ENCODE results near the gene LIN9. TPM values are rescaled to one million over a fixed set of nuclear protein-coding genes. Genes with fewer than 3 reads are reported as not detected.

The LIN9 gene
- 4.6 TPM for total RNA-seq (ENCODE audit: unreplicated experiment)
- long read RNA-seq, partial matches to known transcripts, result 0 of 1 reads
- long read RNA-seq, other reads (novel, unspliced or antisense), result 1 of 1 reads

- peak within 1 kb of the TSS; percentile 94 for H3K4me3 Mint-ChIP-seq (ENCODE audit: unreplicated experiment)
- peak within 1 kb of the TSS; percentile 76 for H3K27ac Mint-ChIP-seq (ENCODE audit: unreplicated experiment)
- H3K36me3 Mint-ChIP-seq (ENCODE audit: low read depth, unreplicated experiment), result no peaks in the 10 kb centered on the region
- DNase-seq (ENCODE audit: low spot score), result peak; percentile 95
- H3K4me1 Mint-ChIP-seq (ENCODE audit: unreplicated experiment), result peaks cover 7% of the 10 kb centered on the region
- H3K9me3 Mint-ChIP-seq (ENCODE audit: unreplicated experiment), result no peaks in the 10 kb centered on the region
- no peaks in the 10 kb centered on the region for H3K27me3 Mint-ChIP-seq (ENCODE audit: unreplicated experiment)
- TF ChIP-seq CTCF (IDR thresholded peaks at IDR 0.05; ENCODE audit: unreplicated experiment), result no peak
These were observed at the start of gene LIN9 for GRCh38 chr1:226308723-226309397. Gene LIN9 (minus strand): TSS chr1:226309164. CDS start chr1:226309139, 25 bp downstream.

- H3K27ac Mint-ChIP-seq (ENCODE audit: unreplicated experiment), result no peak overlapping the region
- H3K36me3 Mint-ChIP-seq (ENCODE audit: low read depth, unreplicated experiment), result peaks cover 24% of the 10 kb centered on the region
- H3K4me3 Mint-ChIP-seq (ENCODE audit: unreplicated experiment), result no peak overlapping the region
- TF ChIP-seq CTCF (IDR thresholded peaks at IDR 0.05; ENCODE audit: unreplicated experiment), result no peak
- H3K9me3 Mint-ChIP-seq (ENCODE audit: unreplicated experiment), result no peaks in the 10 kb centered on the region
- H3K4me1 Mint-ChIP-seq (ENCODE audit: unreplicated experiment), result peaks cover 11% of the 10 kb centered on the region
- H3K27me3 Mint-ChIP-seq (ENCODE audit: unreplicated experiment), result no peaks in the 10 kb centered on the region
- DNase-seq (ENCODE audit: low spot score), result no peak
These were observed 48.5 kb upstream of the LIN9 start for GRCh38 chr1:226357416-226357815.

GRCh38 chr1:226355669-226356551 lies 46.9 kb upstream of the LIN9 start:
- no peak for TF ChIP-seq CTCF (IDR thresholded peaks at IDR 0.05; ENCODE audit: unreplicated experiment)
- Mint-ChIP-seq H3K36me3 (ENCODE audit: low read depth, unreplicated experiment) (peaks cover 12% of the 10 kb centered on the region), H3K27me3 (ENCODE audit: unreplicated experiment) (no peaks in the 10 kb centered on the region), H3K4me1 (ENCODE audit: unreplicated experiment) (peaks cover 18% of the 10 kb centered on the region), H3K4me3 (ENCODE audit: unreplicated experiment) (no peak overlapping the region), H3K9me3 (ENCODE audit: unreplicated experiment) (no peaks in the 10 kb centered on the region), H3K27ac (ENCODE audit: unreplicated experiment) (no peak overlapping the region)
- DNase-seq (ENCODE audit: low spot score), result no peak

DNA sequence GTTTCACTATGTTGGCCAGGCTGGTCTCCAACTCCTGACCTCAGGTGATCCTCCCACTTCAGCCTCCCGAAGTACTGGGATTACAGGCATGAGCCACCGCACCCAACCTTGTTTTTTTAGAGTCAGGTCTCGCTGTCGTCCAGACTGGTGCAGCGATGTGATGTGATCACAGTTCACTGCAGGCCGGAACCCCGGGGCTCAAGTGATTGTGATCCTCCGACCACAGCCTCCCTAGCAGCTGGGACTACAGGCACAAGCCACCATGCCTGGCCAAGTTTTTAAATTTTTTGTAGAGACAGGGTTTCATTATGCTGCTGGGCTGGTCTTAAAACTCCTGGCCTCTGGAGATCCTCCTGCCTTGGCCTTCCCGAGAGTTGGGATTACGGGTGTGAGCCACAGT lies 46.1 kb upstream of the LIN9 start:
- DNase-seq (ENCODE audit: low spot score), result no peak
- Mint-ChIP-seq H3K4me3 (ENCODE audit: unreplicated experiment) (no peak overlapping the region), H3K27me3 (ENCODE audit: unreplicated experiment) (no peaks in the 10 kb centered on the region), H3K27ac (ENCODE audit: unreplicated experiment) (no peak overlapping the region), H3K9me3 (ENCODE audit: unreplicated experiment) (no peaks in the 10 kb centered on the region), H3K36me3 (ENCODE audit: low read depth, unreplicated experiment) (peaks cover 8% of the 10 kb centered on the region), H3K4me1 (ENCODE audit: unreplicated experiment) (peaks cover 25% of the 10 kb centered on the region)
- no peak for TF ChIP-seq CTCF (IDR thresholded peaks at IDR 0.05; ENCODE audit: unreplicated experiment)

Measured in endothelial cell (in vitro differentiated cells).